Stimulated activated CD8-positive, alpha-beta memory T cell treated with anti-CD3 and anti-CD28 coated beads, Interleukin-4, amount 100 ng/mL, for 24 hours (primary cell): ENCODE results near the gene PACS1.
"Not testable (repeated sequence)": the region's sequence is repeated elsewhere in the genome, so short reads cannot be mapped to it uniquely, and the experiment has no call there.

ENCODE experiments used
- DNase-seq: peaks from one replicate; pipeline ENCODE4 v3.0.0-alpha.2; 2020; ENCODE audit warnings: low read depth

The PACS1 gene

GRCh38 chr11:66111158-66111557, 41.1 kb downstream of the PACS1 start:
- no peak for DNase-seq

- no peak for DNase-seq
Observed at GRCh38 chr11:66112041-66112491, 42.0 kb downstream of the PACS1 start.

- DNase-seq, result no peak
Observed at GRCh38 chr11:66112601-66113499, 42.8 kb downstream of the PACS1 start.

GRCh38 chr11:66114957-66115356, 44.9 kb downstream of the PACS1 start:
- DNase-seq, result not testable (repeated sequence)

GRCh38 chr11:66115638-66116301, 45.7 kb downstream of the PACS1 start:
- no peak for DNase-seq

GRCh38 chr11:66116576-66117361, 46.7 kb downstream of the PACS1 start:
- no peak for DNase-seq

GRCh38 chr11:66118847-66119246, 48.8 kb downstream of the PACS1 start:
- no peak for DNase-seq

- DNase-seq, result no peak
Observed at GRCh38 chr11:66119348-66120133, 49.5 kb downstream of the PACS1 start.

GRCh38 chr11:66121466-66121865, 51.4 kb downstream of the PACS1 start:
- DNase-seq, result no peak

- DNase-seq, result no peak
Observed at GRCh38 chr11:66123902-66124301, 53.8 kb downstream of the PACS1 start.

- DNase-seq, result no peak
Observed at GRCh38 chr11:66124564-66124963, 54.5 kb downstream of the PACS1 start.

- no peak for DNase-seq
Observed at GRCh38 chr11:66126064-66126463, 56.0 kb downstream of the PACS1 start.

- peak; percentile 36 for DNase-seq
Observed at GRCh38 chr11:66126808-66127555, 56.9 kb downstream of the PACS1 start.

GRCh38 chr11:66130978-66131377, 60.9 kb downstream of the PACS1 start:
- DNase-seq, result no peak

GRCh38 chr11:66131937-66132632, 62.0 kb downstream of the PACS1 start:
- no peak for DNase-seq

GRCh38 chr11:66133216-66133775, 63.2 kb downstream of the PACS1 start:
- no peak for DNase-seq

- DNase-seq, result no peak
Observed at GRCh38 chr11:66136752-66137123, 66.7 kb downstream of the PACS1 start.

- no peak for DNase-seq
Observed at GRCh38 chr11:66139817-66140404, 69.8 kb downstream of the PACS1 start.
